Dendritic cell treated with granulocyte-macrophage colony-stimulating factor and Interleukin-4, amounts not matched to agents 40 ng/mL and 50 ng/mL, for 4 days (primary cell): ENCODE results near the gene MAN1B1.

Experiments used
- H3K27ac Mint-ChIP-seq: one replicate; pipeline ENCODE4 v1.8.0; 2022; ENCODE audit warnings: mild to moderate bottlenecking, mixed read lengths
- H3K27me3 Mint-ChIP-seq: one replicate; pipeline ENCODE4 v1.8.0; 2022; ENCODE audit warnings: mild to moderate bottlenecking, mixed read lengths
- H3K36me3 Mint-ChIP-seq: one replicate; pipeline ENCODE4 v1.8.0; 2022; ENCODE audit warnings: low read depth, mixed read lengths
- H3K4me1 Mint-ChIP-seq: one replicate; pipeline ENCODE4 v1.8.0; 2022; ENCODE audit warnings: low read depth, mixed read lengths
- H3K4me3 Mint-ChIP-seq: one replicate; pipeline ENCODE4 v1.8.0; 2022; ENCODE audit warnings: mild to moderate bottlenecking, moderate library complexity, mixed read lengths
- H3K9me3 Mint-ChIP-seq: one replicate; pipeline ENCODE4 v1.8.0; 2022; ENCODE audit warnings: mixed read lengths
- intact Hi-C: fragments of 100-400 bp; cut with micrococcal nuclease; formaldehyde crosslinking; loops from one replicate; pipeline ENCODE4 v1.15.0; 2022

The MAN1B1 gene

DNA sequence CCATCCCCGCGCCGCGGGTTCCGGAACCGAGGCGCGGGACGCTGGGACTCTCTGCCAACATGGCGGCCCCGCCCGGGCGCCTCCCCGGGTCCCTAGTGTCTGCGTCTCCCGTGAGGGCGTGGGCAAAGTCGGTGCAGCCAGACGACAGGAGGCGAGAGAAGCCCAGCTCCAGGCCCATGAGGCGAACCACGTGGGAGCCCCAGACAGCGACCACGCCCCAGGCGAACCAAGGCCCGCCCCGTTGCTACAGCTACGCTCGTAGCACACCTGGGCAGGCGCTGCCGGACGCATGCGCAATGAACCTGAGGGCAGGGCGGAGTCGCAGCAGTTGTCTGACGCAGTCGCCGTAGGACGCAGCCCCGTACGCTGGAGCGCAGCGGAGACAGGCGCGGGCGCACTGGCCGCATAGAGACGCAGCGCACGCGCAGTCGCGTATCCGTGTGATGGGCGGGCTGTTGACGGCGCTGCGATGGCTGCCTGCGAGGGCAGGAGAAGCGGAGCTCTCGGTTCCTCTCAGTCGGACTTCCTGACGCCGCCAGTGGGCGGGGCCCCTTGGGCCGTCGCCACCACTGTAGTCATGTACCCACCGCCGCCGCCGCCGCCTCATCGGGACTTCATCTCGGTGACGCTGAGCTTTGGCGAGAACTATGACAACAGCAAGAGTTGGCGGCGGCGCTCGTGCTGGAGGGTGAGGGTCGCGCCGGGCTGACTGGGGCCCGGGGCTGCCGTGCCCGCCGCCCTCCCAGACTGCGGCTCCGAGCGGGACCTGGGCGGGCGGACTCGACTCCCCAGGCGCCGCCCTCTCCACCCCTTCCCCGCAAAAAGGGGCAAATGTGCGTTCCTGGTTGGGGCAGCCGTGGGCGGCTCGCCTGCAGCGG, at the start of gene MAN1B1:
MAN1B1 (plus strand) TSS at position 455 of the 878 bp plus-strand sequence; CDS start at position 470, 15 bp downstream.
- peak within 1 kb of the TSS; percentile 84 for H3K4me3 Mint-ChIP-seq
- peaks cover 65% of the 10 kb centered on the region for H3K36me3 Mint-ChIP-seq
- intact Hi-C loops, result loop anchor here (1.0 kb wide), 1 partner anchor 28 kb away; the partner anchor contains the start of gene DPP7
- no peaks in the 10 kb centered on the region for H3K27me3 Mint-ChIP-seq
- H3K9me3 Mint-ChIP-seq, result no peaks in the 10 kb centered on the region
- H3K27ac Mint-ChIP-seq, result peak within 1 kb of the TSS; percentile 97
- H3K4me1 Mint-ChIP-seq, result peaks cover 67% of the 10 kb centered on the region

DNA sequence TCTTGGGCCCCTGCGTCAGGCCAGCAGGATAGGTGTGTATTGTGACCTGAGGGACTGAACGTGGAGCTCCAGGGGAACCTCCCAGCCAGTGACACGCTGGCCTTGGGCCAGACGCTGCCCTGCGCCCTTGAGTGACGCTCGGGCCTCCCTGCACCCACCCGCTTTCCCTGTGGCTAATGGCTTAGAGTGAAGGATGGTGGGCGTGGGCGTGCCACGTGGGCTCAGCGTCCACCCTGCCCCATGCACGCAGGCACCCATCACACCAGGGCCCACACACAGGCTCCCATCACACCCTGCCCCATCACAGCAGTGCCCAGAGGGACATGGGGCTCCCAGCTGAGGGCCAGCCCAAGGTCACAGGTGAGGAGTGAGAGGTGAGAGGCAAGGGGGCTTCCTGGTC, 49.8 kb upstream of the MAN1B1 start:
- Mint-ChIP-seq H3K9me3 (no peaks in the 10 kb centered on the region), H3K27me3 (peaks cover 11% of the 10 kb centered on the region), H3K36me3 (peaks cover 62% of the 10 kb centered on the region), H3K4me3 (no peak overlapping the region), H3K4me1 (peaks cover 57% of the 10 kb centered on the region), H3K27ac (no peak overlapping the region)
- intact Hi-C loops, result no loop called here

DNA sequence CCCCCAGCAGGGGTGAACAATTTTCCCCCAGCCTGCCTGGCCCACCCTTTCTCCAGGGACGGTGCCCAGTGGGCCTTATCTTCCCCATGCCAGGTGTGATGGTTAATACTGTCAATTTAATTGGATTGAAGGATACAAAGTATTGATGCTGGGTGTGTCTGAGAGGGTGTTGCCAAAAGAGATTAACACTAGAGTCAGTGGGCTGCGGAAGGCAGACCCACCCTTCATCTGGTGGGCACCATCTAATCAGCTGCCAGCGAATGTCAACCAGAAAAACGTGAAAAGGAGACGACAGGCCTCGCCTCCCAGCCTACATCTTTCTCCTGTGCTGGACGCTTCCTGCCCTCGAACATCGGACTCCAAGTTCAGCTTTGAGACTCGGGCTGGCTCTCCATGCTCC, 49.3 kb upstream of the MAN1B1 start:
- intact Hi-C loops, result no loop called here
- H3K27ac Mint-ChIP-seq, result no peak overlapping the region
- H3K9me3 Mint-ChIP-seq, result no peaks in the 10 kb centered on the region
- peaks cover 61% of the 10 kb centered on the region for H3K36me3 Mint-ChIP-seq
- H3K27me3 Mint-ChIP-seq, result peaks cover 14% of the 10 kb centered on the region
- peaks cover 53% of the 10 kb centered on the region for H3K4me1 Mint-ChIP-seq
- no peak overlapping the region for H3K4me3 Mint-ChIP-seq

DNA sequence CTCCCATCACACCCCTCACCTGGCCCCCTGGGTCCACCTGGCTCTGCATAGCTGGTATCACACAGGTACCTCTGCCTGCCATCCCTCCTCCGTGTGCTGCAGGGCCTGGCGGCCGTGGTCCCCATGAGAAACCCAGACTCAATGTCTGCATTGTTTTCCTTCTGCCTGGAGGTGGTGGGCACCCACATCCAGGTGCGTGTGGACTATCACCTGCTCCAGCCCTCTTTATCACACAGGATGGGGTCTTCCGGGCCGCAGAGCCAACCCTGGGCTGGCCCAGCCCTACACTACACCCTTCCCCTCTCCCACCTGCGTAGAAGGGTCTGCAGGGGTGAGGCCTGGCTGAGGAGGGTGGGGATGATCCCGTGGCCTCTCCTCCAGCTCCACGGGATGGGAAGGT, 47.9 kb upstream of the MAN1B1 start:
- Mint-ChIP-seq H3K36me3 (peaks cover 49% of the 10 kb centered on the region), H3K4me3 (no peak overlapping the region), H3K9me3 (no peaks in the 10 kb centered on the region), H3K27ac (no peak overlapping the region), H3K27me3 (peaks cover 27% of the 10 kb centered on the region), H3K4me1 (peaks cover 40% of the 10 kb centered on the region)
- intact Hi-C loops, result no loop called here

DNA sequence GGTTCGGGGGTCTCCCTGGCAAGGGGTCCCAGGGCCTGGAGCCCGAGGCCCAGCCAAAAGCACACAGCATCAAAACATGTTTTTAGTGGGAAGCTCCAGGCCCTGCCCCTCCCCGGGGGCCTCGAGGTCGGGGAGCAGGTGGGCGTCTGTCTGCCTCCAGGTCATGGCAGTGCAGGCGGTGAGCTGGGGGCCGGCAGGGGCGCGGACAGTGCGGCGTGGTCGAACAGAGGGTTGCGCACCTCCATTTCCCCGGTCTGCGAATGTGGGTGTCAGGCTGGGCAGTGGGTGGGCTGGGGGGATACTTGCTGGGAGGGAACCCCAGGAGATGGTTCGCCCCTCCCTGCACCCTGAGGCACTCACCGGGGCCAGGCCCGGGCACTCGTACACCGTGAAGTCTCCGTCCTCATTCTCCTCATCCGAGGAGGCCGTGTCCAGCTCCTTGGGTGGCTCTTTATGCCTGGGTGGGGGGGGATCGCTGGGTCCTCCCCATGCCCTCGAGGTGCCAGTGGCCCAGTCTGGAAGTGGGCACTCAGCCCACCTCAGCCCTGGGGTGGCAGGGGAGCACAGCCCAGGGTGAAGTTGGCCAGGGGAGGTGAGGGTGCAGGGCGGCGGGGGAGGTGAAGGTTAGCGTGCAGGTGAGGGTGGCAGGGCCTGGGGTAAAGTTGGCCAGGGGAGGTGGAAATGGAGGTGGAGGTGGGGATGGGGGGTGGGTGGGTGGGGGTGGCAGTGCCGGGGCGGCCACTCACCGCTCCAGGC, 47.0 kb upstream of the MAN1B1 start:
- H3K4me1 Mint-ChIP-seq, result peaks cover 40% of the 10 kb centered on the region
- intact Hi-C loops, result no loop called here

DNA sequence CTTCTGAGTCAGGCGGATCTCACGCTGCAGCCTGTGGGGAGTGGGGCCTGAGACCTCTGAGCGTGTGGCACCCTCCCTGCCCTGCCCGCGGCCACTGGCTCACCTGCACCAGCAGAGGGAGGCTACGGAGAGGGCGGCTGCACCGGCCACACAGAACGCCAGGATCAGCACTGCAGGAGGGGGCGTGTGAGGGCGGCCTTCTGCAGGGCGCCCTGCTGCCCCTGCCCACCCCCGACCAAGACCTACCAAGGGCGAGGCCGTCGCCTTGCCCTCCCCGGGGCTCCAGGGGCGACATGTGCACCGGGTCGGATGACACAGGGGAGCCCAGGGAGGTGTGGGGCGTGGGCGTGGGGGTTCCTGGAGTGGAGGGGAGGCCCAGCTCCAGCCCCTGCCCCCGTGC, 46.2 kb upstream of the MAN1B1 start:
- H3K27ac Mint-ChIP-seq, result no peak overlapping the region
- no peak overlapping the region for H3K4me3 Mint-ChIP-seq
- intact Hi-C loops, result no loop called here

More for the DNA sequence above, 47.0 kb upstream of the MAN1B1 start:
- peaks cover 36% of the 10 kb centered on the region for H3K27me3 Mint-ChIP-seq
- H3K4me3 Mint-ChIP-seq, result no peak overlapping the region
- H3K36me3 Mint-ChIP-seq, result peaks cover 43% of the 10 kb centered on the region
- H3K27ac Mint-ChIP-seq, result no peak overlapping the region
- H3K9me3 Mint-ChIP-seq, result no peaks in the 10 kb centered on the region

DNA sequence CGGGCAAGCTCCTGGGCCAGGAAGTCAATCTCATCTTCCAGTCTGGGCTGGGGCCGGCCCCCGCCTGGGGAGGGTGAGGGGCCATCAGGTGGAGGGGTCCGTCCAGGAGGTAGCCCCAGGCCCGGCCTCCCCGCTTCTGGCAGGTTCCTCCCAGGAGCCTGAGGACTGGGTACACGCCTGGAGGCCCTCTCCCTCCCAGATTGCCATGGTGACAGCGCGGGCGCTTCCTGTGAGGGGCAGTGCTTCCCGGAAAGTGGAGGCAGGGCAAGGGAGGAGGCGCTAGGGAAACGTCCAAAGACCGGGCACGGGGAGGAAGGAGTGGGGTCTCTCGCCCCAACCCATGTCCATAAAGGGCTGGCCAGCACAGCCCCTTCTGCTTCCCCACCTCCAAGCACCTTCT, 45.7 kb upstream of the MAN1B1 start:
- no peaks in the 10 kb centered on the region for H3K9me3 Mint-ChIP-seq
- no peak overlapping the region for H3K4me3 Mint-ChIP-seq
- intact Hi-C loops, result no loop called here
- H3K27me3 Mint-ChIP-seq, result peaks cover 47% of the 10 kb centered on the region
- peaks cover 30% of the 10 kb centered on the region for H3K36me3 Mint-ChIP-seq
- H3K4me1 Mint-ChIP-seq, result peaks cover 34% of the 10 kb centered on the region
- no peak overlapping the region for H3K27ac Mint-ChIP-seq

More for the DNA sequence above, 46.2 kb upstream of the MAN1B1 start:
- peaks cover 35% of the 10 kb centered on the region for H3K36me3 Mint-ChIP-seq
- peaks cover 44% of the 10 kb centered on the region for H3K27me3 Mint-ChIP-seq
- H3K9me3 Mint-ChIP-seq, result no peaks in the 10 kb centered on the region
- H3K4me1 Mint-ChIP-seq, result peaks cover 39% of the 10 kb centered on the region

DNA sequence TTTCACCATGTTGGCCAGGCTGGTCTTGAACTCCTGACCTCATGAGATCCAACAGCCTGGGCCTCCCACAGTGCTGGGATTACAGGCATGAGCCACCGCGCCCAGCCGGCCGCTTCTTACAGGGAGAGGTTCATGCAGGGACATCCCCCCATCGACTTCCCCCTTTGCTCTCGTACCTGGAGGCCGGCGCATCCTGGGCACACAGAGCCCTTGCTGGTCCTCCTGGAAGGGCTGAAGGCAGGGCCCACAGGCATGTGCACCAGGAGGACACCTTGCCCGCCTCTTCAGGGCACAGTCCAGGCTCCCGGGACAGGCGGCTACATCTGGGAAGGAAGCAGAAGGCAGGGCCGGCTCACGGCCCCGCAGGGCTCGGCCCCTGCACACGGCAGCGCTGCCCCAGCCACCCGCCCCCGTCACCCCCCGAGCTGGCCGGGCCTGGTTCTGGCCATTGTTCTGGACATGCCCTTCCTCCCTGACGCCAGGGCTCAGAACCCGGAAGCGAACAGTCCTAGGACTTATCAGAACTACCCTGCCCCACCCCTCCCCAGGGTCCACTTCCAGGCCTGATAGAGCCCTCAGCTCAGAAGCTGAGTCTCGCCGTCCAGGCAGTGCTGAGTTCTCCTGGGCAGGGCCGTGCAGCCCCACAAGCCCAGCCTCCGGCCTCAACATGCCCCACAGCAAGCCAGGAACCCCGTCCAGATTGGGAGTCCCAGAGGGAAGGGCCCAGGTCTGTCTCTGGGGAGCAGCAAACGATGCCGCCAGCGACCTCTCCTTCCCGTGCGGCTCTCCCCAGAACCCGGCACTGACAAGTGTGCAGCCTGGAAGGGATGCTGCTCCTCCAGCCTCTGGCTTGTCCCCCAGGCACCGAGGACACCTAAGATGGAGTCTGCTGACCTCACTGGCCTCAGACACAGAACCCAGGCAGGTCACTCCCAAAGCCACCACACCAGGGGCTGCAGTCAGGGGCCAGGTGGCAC, 43.7 kb upstream of the MAN1B1 start:
- Mint-ChIP-seq H3K9me3 (no peaks in the 10 kb centered on the region), H3K27ac (no peak overlapping the region), H3K4me1 (peaks cover 27% of the 10 kb centered on the region), H3K27me3 (peaks cover 66% of the 10 kb centered on the region), H3K36me3 (peaks cover 11% of the 10 kb centered on the region), H3K4me3 (no peak overlapping the region)
- intact Hi-C loops, result no loop called here

DNA sequence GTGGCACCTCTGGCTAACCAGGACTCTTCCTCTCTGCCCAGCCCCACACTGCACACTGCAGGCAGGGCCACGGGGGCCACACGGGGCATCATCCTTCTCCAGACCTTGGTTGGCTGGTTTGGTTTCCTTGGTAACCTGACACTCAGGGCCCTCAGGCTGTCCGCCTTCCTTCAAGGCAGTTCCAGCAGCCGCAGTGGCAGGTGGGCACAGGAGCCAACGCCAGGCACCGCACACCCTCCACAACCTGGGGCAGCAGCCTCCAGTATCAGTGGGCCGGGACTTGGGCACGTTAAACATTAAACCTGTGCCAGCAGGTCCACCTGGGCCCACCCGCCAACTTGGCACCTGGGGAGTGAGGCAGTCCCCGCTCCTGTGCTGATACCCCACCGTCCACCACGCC, 42.7 kb upstream of the MAN1B1 start:
- no peak overlapping the region for H3K4me3 Mint-ChIP-seq
- no peak overlapping the region for H3K27ac Mint-ChIP-seq
- peaks cover 21% of the 10 kb centered on the region for H3K4me1 Mint-ChIP-seq
- H3K27me3 Mint-ChIP-seq, result peaks cover 73% of the 10 kb centered on the region
- peaks cover under 1% of the 10 kb centered on the region for H3K36me3 Mint-ChIP-seq
- no peaks in the 10 kb centered on the region for H3K9me3 Mint-ChIP-seq
- intact Hi-C loops, result no loop called here

DNA sequence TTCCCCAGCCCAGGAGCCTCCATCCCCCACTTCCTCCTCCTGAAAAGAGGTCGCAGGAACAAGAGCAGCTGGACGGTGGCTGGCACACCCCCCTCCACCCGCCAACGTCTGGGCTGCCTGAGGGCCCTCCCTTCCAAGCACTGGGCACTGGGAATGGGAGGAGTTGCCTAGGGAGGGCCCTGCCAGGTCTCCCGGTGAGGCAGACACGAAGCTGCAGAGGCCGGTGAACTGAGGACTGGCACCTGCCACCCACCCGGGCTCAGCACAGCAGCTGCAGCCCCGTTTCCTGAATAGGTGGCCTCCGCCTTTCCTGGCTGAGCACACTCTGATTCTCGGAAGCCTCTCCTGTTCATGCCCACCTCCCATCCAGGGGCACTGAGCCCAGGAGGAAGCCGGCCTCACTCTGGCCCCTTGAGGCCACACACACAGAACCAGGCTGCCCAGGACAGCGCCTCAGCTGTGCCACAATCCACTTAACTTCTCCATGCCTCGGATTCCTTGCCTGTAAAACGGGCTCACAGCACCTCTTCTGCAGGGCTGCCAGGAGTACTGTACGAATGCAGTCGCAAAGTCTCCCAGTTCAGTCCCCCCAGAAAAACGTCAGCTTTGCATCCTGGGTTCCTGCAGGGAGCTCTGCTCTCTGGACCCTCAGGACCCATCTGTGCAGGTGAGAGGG, 42.1 kb upstream of the MAN1B1 start:
- peaks cover 76% of the 10 kb centered on the region for H3K27me3 Mint-ChIP-seq
- H3K36me3 Mint-ChIP-seq, result no peaks in the 10 kb centered on the region
- H3K4me1 Mint-ChIP-seq, result peaks cover 21% of the 10 kb centered on the region
- H3K4me3 Mint-ChIP-seq, result no peak overlapping the region
- intact Hi-C loops, result loop anchor here (5.0 kb wide), 1 partner anchor 183 kb away; the partner anchor contains the start of genes CYSRT1 and RNF224
- H3K27ac Mint-ChIP-seq, result no peak overlapping the region
- H3K9me3 Mint-ChIP-seq, result no peaks in the 10 kb centered on the region

DNA sequence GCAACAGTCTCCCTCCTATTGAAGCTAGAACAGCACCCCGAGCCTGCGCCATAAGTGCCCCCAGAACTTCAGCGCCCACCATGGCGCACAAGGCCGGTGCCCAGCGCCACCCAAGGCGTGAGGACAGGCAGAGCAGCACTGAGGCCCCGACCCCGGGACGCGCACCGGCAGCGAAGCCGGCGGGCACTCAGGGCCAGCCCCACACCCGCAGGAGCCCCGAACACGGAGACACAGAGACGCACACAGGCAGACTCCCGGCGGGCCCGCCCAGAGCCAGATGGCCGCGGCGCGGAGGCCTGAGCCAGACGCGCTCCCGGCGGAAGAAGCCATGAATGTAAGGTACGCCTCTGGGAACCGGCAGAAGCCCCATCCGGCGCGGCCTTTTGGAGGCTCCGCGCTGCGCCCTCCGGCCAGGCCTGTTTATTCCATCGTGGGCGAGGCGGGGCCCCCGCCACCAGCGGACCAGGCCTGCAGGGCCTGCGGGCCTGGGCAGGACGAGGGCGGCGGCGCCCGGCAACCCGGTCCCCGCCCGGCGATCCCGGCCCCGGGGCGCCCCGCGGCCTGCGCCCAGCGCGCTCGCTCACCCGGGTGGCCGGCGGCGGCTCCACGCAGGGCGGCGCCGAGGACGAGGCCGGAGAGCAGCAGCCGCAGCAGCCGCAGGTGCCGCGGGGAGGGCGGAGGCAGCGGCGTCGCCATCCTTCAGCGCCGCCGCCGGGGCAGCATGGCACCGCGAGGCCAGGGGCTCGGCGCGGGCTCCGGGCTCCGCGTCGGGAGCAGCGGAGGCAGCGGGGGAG, 41.3 kb upstream of the MAN1B1 start:
- H3K36me3 Mint-ChIP-seq, result no peaks in the 10 kb centered on the region
- intact Hi-C loops, result loop anchor here (2.0 to 5.0 kb wide), 2 partner anchors 19 to 182 kb away; partner anchors contain the start of genes CYSRT1 and RNF224
- H3K27me3 Mint-ChIP-seq, result peaks cover 83% of the 10 kb centered on the region
- no peaks in the 10 kb centered on the region for H3K9me3 Mint-ChIP-seq
- peaks cover 21% of the 10 kb centered on the region for H3K4me1 Mint-ChIP-seq
- no peak overlapping the region for H3K27ac Mint-ChIP-seq
- H3K4me3 Mint-ChIP-seq, result peak overlapping the region; percentile 65

DNA sequence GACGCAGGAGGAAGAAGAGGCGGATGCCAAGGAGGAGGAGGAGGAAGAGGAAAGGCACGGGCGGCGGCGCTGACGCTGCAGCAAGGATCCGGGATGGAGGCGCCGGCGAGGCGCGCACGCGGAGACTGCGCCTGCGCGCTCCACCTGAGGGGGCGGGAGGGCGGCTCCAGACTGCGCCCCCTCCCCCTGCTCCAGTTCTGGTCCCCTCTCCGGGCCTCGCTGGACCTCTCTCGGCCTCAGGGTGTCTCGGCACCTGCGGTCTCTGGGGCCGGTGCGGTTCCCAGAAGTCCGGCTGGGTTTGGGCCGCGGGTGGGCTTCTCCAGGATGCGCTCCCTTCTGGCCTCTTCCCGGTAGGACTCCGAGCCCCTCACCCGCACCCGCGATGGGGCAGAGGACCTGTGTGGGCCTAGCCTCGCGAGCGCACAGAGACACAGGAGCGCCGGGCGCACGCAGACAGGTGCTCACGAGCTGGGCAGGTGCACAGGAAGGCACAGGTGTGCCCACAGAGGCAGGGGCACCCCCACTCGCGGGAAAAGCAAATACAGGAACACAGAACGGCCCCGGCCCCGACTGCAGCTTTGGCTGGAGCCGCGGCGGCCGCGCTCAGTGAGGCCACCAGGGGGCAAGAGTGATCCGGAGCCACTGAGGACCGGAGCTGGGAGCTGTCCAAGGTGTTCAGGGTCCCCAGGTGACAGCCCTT, 40.5 kb upstream of the MAN1B1 start, which contains the start of gene NPDC1:
NPDC1 (minus strand) TSS at position 90 of the 700 bp plus-strand sequence. CDS start 188 bp downstream, outside the sequence.
- Mint-ChIP-seq H3K4me3 (peak within 1 kb of the TSS; percentile 65), H3K36me3 (no peaks in the 10 kb centered on the region), H3K9me3 (no peaks in the 10 kb centered on the region), H3K27ac (no peak within 1 kb of the TSS), H3K4me1 (peaks cover 21% of the 10 kb centered on the region), H3K27me3 (peaks cover 88% of the 10 kb centered on the region)
- intact Hi-C loops, result loop anchor here (2.0 to 5.0 kb wide), 2 partner anchors 19 to 181 kb away; partner anchors contain the start of genes CYSRT1 and RNF224
